ENCODE results near the gene EDIL3.

EDIL3 gene

DNA sequence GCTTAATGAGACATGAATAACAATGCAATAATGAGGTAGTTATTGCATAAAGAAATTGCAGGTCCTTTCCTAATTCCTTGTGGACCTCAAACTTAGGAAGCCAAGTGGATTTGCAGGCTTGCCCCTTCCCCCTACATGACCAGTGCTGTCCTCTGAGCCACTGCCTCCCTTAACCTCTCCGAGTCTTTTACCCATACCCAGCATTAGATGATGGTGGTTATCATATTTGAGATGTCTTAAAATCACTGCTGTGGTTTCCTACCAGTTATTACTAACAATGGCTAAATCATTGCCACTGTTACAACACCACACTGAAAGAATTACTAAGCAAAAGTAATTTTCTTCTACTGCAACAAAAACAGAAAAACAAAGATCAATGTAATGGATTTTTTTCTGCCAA is 170.8 kb downstream of the EDIL3 start:
- Histone ChIP-seq H3K36me3 (replicated peaks in 1 of 2; ENCODE audit: control insufficient read depth in 2 of 2, insufficient read depth in 2 of 2, low read length in 2 of 2) (no peaks in the 10 kb centered on the region), H2AFZ (ENCODE audit: low read length) (no peak overlapping the region), H3K9me3 (replicated peaks in 1 of 2; ENCODE audit: control insufficient read depth in 2 of 2, insufficient read depth in 1 of 2, low read depth in 1 of 2, low read length in 2 of 2) (no peaks in the 10 kb centered on the region), H4K8ac (ENCODE audit: low read depth, low read length) (no peak overlapping the region), H2BK12ac (ENCODE audit: low read length) (no peak overlapping the region), H4K91ac (ENCODE audit: low read depth, low read length, poor library complexity) (no peak overlapping the region), H2BK15ac (ENCODE audit: low read length) (no peak overlapping the region), H3K27me3 (ENCODE audit: control insufficient read depth in 3 of 3, insufficient read depth in 3 of 3, low read depth in 1 of 3, low read length in 3 of 3) (no peaks in the 10 kb centered on the region), H3K27ac (replicated peaks; ENCODE audit: low read length) (no peak overlapping the region), H2BK5ac (ENCODE audit: low read length) (no peak overlapping the region), H3K4ac (ENCODE audit: low read length) (no peak overlapping the region), H3K79me1 (ENCODE audit: low read depth, low read length) (no peaks in the 10 kb centered on the region), H2BK120ac (ENCODE audit: low read depth, low read length) (no peak overlapping the region), H3K23ac (ENCODE audit: low read depth, low read length, poor library complexity) (no peak overlapping the region), H3K14ac (ENCODE audit: low read length) (no peak overlapping the region), H3K4me2 (ENCODE audit: insufficient read depth, low read length, poor library complexity, severe bottlenecking) (no peak overlapping the region), H3K4me1 (ENCODE audit: control insufficient read depth in 2 of 2, insufficient read depth in 1 of 2, low read depth in 1 of 2, low read length in 2 of 2) (peaks cover 0 to 3% of the 10 kb centered on the region in 2 donors), H2AK5ac (ENCODE audit: low read depth, low read length) (no peak overlapping the region), H3K18ac (ENCODE audit: low read length) (no peak overlapping the region), H3K4me3 (ENCODE audit: low read length in 2 of 2) (no peak overlapping the region), H3K9ac (ENCODE audit: low read depth, low read length, poor library complexity) (no peak overlapping the region)
- WGBS, 2 donors (ENCODE audit: extremely low coverage in 2 of 2, insufficient read length in 2 of 2, insufficient replicate concordance in 1 of 2): no CpG with 5 or more reads among the region's 1 CpG
- no peak for DNase-seq (ENCODE audit: low spot score)

DNA sequence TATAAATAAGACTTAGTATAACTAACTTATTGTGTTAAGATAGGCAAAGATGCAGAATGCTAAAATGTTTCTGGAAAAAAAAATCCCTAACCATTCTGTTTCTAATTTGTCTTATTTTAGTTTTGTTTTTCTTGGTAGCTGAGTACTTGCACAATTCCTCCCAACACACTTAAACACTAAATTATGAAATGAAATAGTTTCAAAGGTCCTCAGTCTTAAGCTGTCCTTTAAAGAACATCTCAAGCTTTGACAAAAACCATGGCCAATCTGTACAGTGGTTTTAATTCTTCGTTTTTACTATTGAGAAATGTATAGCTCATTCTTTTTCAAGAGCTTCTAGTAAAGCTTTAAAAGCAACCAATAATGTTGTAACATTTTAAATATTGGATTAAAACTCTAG is 171.5 kb downstream of the EDIL3 start:
- Histone ChIP-seq H3K9me3 (replicated peaks in 1 of 2; ENCODE audit: control insufficient read depth in 2 of 2, insufficient read depth in 1 of 2, low read depth in 1 of 2, low read length in 2 of 2) (no peaks in the 10 kb centered on the region), H2AFZ (ENCODE audit: low read length) (no peak overlapping the region), H3K4ac (ENCODE audit: low read length) (no peak overlapping the region), H2BK15ac (ENCODE audit: low read length) (no peak overlapping the region), H3K14ac (ENCODE audit: low read length) (no peak overlapping the region), H3K9ac (ENCODE audit: low read depth, low read length, poor library complexity) (no peak overlapping the region), H3K4me3 (ENCODE audit: low read length in 2 of 2) (no peak overlapping the region), H3K27me3 (ENCODE audit: control insufficient read depth in 3 of 3, insufficient read depth in 3 of 3, low read depth in 1 of 3, low read length in 3 of 3) (no peaks in the 10 kb centered on the region), H3K27ac (replicated peaks; ENCODE audit: low read length) (no peak overlapping the region), H3K4me2 (ENCODE audit: insufficient read depth, low read length, poor library complexity, severe bottlenecking) (no peak overlapping the region), H3K36me3 (replicated peaks in 1 of 2; ENCODE audit: control insufficient read depth in 2 of 2, insufficient read depth in 2 of 2, low read length in 2 of 2) (no peaks in the 10 kb centered on the region), H2BK12ac (ENCODE audit: low read length) (no peak overlapping the region), H4K91ac (ENCODE audit: low read depth, low read length, poor library complexity) (no peak overlapping the region), H3K23ac (ENCODE audit: low read depth, low read length, poor library complexity) (no peak overlapping the region), H2BK5ac (ENCODE audit: low read length) (no peak overlapping the region), H3K18ac (ENCODE audit: low read length) (no peak overlapping the region), H3K4me1 (ENCODE audit: control insufficient read depth in 2 of 2, insufficient read depth in 1 of 2, low read depth in 1 of 2, low read length in 2 of 2) (no peaks in the 10 kb centered on the region), H2BK120ac (ENCODE audit: low read depth, low read length) (no peak overlapping the region), H3K79me1 (ENCODE audit: low read depth, low read length) (no peaks in the 10 kb centered on the region), H2AK5ac (ENCODE audit: low read depth, low read length) (no peak overlapping the region), H4K8ac (ENCODE audit: low read depth, low read length) (no peak overlapping the region)
- no CpG with 5 or more reads among the region's 1 CpG for WGBS, 2 donors (ENCODE audit: extremely low coverage in 2 of 2, insufficient read length in 2 of 2, insufficient replicate concordance in 1 of 2)
- DNase-seq (ENCODE audit: low spot score): no peak

DNA sequence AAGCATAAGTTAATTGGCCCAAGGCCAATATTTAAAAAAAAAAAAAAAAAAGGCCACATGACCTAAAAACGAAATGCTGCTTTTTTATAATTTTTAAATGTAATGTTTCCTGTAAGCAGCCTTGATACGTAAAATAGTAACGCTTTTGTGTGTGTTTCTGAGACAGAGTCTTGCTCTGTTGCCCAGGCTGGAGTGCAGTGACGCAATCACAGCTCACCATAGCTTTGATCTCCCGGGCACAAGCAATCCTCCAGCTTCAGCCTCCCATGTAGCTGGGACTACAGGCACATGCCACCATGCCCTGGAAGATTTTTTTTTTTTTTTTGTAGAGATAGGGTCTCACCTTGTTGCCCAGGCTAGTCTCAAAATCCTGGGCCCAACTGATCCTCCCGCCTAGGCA is 179.9 kb downstream of the EDIL3 start:
- H3K79me1 ChIP-seq (ENCODE audit: low read depth, low read length): no peaks in the 10 kb centered on the region
- H3K36me3 ChIP-seq (replicated peaks in 1 of 2; ENCODE audit: control insufficient read depth in 2 of 2, insufficient read depth in 2 of 2, low read length in 2 of 2): no peaks in the 10 kb centered on the region
- no peak overlapping the region for H3K4ac ChIP-seq (ENCODE audit: low read length)
- H2AFZ ChIP-seq (ENCODE audit: low read length): no peak overlapping the region
- H3K18ac ChIP-seq (ENCODE audit: low read length): no peak overlapping the region
- no peak overlapping the region for H4K8ac ChIP-seq (ENCODE audit: low read depth, low read length)
- DNase-seq (ENCODE audit: low spot score): no peak
- H3K4me2 ChIP-seq (ENCODE audit: insufficient read depth, low read length, poor library complexity, severe bottlenecking): no peak overlapping the region
- no peak overlapping the region for H4K91ac ChIP-seq (ENCODE audit: low read depth, low read length, poor library complexity)
- WGBS, 2 donors (ENCODE audit: extremely low coverage in 2 of 2, insufficient read length in 2 of 2, insufficient replicate concordance in 1 of 2): no CpG with 5 or more reads among the region's 6 CpGs
- no peak overlapping the region for H3K4me3 ChIP-seq (ENCODE audit: low read length in 2 of 2)
- no peak overlapping the region for H2BK120ac ChIP-seq (ENCODE audit: low read depth, low read length)
- H3K9ac ChIP-seq (ENCODE audit: low read depth, low read length, poor library complexity): no peak overlapping the region
- no peak overlapping the region for H3K23ac ChIP-seq (ENCODE audit: low read depth, low read length, poor library complexity)
- no peak overlapping the region for H3K27ac ChIP-seq (replicated peaks; ENCODE audit: low read length)
- H3K9me3 ChIP-seq (replicated peaks in 1 of 2; ENCODE audit: control insufficient read depth in 2 of 2, insufficient read depth in 1 of 2, low read depth in 1 of 2, low read length in 2 of 2): no peaks in the 10 kb centered on the region
- no peak overlapping the region for H2BK12ac ChIP-seq (ENCODE audit: low read length)
- H3K4me1 ChIP-seq (ENCODE audit: control insufficient read depth in 2 of 2, insufficient read depth in 1 of 2, low read depth in 1 of 2, low read length in 2 of 2): no peaks in the 10 kb centered on the region
- H2BK5ac ChIP-seq (ENCODE audit: low read length): no peak overlapping the region
- H3K27me3 ChIP-seq (ENCODE audit: control insufficient read depth in 3 of 3, insufficient read depth in 3 of 3, low read depth in 1 of 3, low read length in 3 of 3): no peaks in the 10 kb centered on the region
- H2BK15ac ChIP-seq (ENCODE audit: low read length): no peak overlapping the region
- no peak overlapping the region for H2AK5ac ChIP-seq (ENCODE audit: low read depth, low read length)
- H3K14ac ChIP-seq (ENCODE audit: low read length): no peak overlapping the region

DNA sequence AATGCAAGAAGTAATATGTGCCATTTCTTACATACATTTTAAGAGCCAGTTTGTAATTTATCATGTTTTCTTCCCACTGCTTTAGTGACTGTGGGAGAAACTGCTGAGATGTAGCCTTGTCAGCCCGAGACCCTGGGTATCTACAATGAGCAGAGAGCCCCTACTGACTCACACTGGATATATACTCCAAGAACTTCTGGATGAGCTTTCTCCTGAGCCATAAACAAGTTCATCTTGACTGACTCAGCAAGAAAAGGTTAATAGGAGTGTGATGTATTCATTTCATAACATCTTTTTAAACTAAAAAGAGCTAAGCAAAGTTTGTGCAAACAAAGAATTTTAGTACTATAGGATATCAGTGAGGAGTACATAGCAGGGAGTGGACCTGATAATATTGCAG is 182.5 kb downstream of the EDIL3 start:
- Histone ChIP-seq H3K9me3 (replicated peaks in 1 of 2; ENCODE audit: control insufficient read depth in 2 of 2, insufficient read depth in 1 of 2, low read depth in 1 of 2, low read length in 2 of 2) (no peaks in the 10 kb centered on the region), H2BK5ac (ENCODE audit: low read length) (no peak overlapping the region), H3K18ac (ENCODE audit: low read length) (no peak overlapping the region), H3K4ac (ENCODE audit: low read length) (no peak overlapping the region), H3K79me1 (ENCODE audit: low read depth, low read length) (no peaks in the 10 kb centered on the region), H4K91ac (ENCODE audit: low read depth, low read length, poor library complexity) (no peak overlapping the region), H3K4me2 (ENCODE audit: insufficient read depth, low read length, poor library complexity, severe bottlenecking) (no peak overlapping the region), H2BK15ac (ENCODE audit: low read length) (no peak overlapping the region), H3K36me3 (replicated peaks in 1 of 2; ENCODE audit: control insufficient read depth in 2 of 2, insufficient read depth in 2 of 2, low read length in 2 of 2) (no peaks in the 10 kb centered on the region), H3K4me1 (ENCODE audit: control insufficient read depth in 2 of 2, insufficient read depth in 1 of 2, low read depth in 1 of 2, low read length in 2 of 2) (no peaks in the 10 kb centered on the region), H2AFZ (ENCODE audit: low read length) (no peak overlapping the region), H3K27me3 (ENCODE audit: control insufficient read depth in 3 of 3, insufficient read depth in 3 of 3, low read depth in 1 of 3, low read length in 3 of 3) (no peaks in the 10 kb centered on the region), H3K23ac (ENCODE audit: low read depth, low read length, poor library complexity) (no peak overlapping the region), H2AK5ac (ENCODE audit: low read depth, low read length) (no peak overlapping the region), H3K14ac (ENCODE audit: low read length) (no peak overlapping the region), H2BK12ac (ENCODE audit: low read length) (no peak overlapping the region), H2BK120ac (ENCODE audit: low read depth, low read length) (no peak overlapping the region), H3K27ac (replicated peaks; ENCODE audit: low read length) (no peak overlapping the region), H3K9ac (ENCODE audit: low read depth, low read length, poor library complexity) (no peak overlapping the region), H4K8ac (ENCODE audit: low read depth, low read length) (no peak overlapping the region), H3K4me3 (ENCODE audit: low read length in 2 of 2) (no peak overlapping the region)
- no CpG with 5 or more reads among the region's 1 CpG for WGBS, 2 donors (ENCODE audit: extremely low coverage in 2 of 2, insufficient read length in 2 of 2, insufficient replicate concordance in 1 of 2)
- no peak for DNase-seq (ENCODE audit: low spot score)

All from neuronal stem cell (in vitro differentiated cells).